Heart right ventricle (tissue), 16 donors: ENCODE data around the gene OXGR1. TPM values are rescaled to one million over a fixed set of nuclear protein-coding genes. Genes with fewer than 3 reads are reported as not detected.
A peak's percentile ranks its signal among the peaks of the same experiment; 100 is the strongest.
"Not testable (repeated sequence)": the region's sequence is repeated elsewhere in the genome, so short reads cannot be mapped to it uniquely, and the experiment has no call there.

Experiments used
- ATAC-seq, 8 donors: fragments of 200-7000 bp; cut with Tn5 transposase; one replicate each; pipeline ENCODE4 v1.9.1; 2020; ENCODE audit warnings: mild to moderate bottlenecking in 8 of 8, moderate library complexity in 8 of 8, moderate number of reproducible peaks in 1 of 8
- DNase-seq, 2 donors: peaks; one replicate each; pipeline ENCODE4 v3.0.0-alpha.2; 2020
- H3K27ac ChIP-seq, 10 donors: fragments of 200-600 bp; sonication (generic) in 2 of 10; one replicate each; pipeline versions ENCODE4 v1.5.0 to v1.8.0; 2020 to 2022; ENCODE audit warnings: mild to moderate bottlenecking in 3 of 10
- H3K27me3 ChIP-seq, 7 donors: fragments of 200-600 bp; one replicate each; pipeline ENCODE4 v1.8.0; 2021 to 2022; ENCODE audit warnings: mild to moderate bottlenecking in 2 of 7
- H3K36me3 ChIP-seq, 9 donors: fragments of 200-600 bp; sonication (generic) in 1 of 9; one replicate each; pipeline versions ENCODE4 v1.5.0 to v1.8.0; 2020 to 2022; ENCODE audit warnings: mild to moderate bottlenecking in 2 of 9
- H3K4me1 ChIP-seq, 9 donors: fragments of 200-600 bp; sonication (generic) in 1 of 9; one replicate each; pipeline versions ENCODE4 v1.5.0 to v1.8.0; 2020 to 2022; ENCODE audit warnings: mild to moderate bottlenecking in 4 of 9
- H3K4me3 ChIP-seq, 10 donors: fragments of 200-600 bp; sonication (generic) in 2 of 10; one replicate each; pipeline versions ENCODE4 v1.5.0 to v1.8.0; 2020 to 2022; ENCODE audit warnings: mild to moderate bottlenecking in 7 of 10, moderate library complexity in 2 of 10
- H3K9me3 ChIP-seq, 11 donors: fragments of 200-600 bp in 10 of 11; sonication (generic) in 2 of 11; one replicate each; pipeline versions ENCODE4 v1.5.0 to v1.8.0; 2013 to 2022; ENCODE audit warnings: mild to moderate bottlenecking in 2 of 11, control low read depth in 1 of 11, moderate library complexity in 1 of 11
- CTCF ChIP-seq, 9 donors: fragments of 200-600 bp; sonication (generic) in 2 of 9; IDR thresholded peaks; one replicate each; pipeline versions ENCODE4 v1.5.0 to v1.8.0; 2021 to 2022; ENCODE audit warnings: antibody characterized with exemption in 9 of 9, mild to moderate bottlenecking in 5 of 9, moderate library complexity in 1 of 9
- WGBS, 2 donors: extraction: QIAGEN DNeasy Blood & Tissue Kit; methylation state at CpG; one replicate each; pipeline ENCODE4 v1.1.7; 2013; ENCODE audit warnings: inconsistent platforms in 1 of 2; 5-methylcytosine and 5-hydroxymethylcytosine counted together
- intact Hi-C, 10 donors: fragments of 100-400 bp; cut with DNase I; formaldehyde crosslinking; loops; one replicate each; pipeline versions ENCODE4 v1.11.1 to v1.14.2; 2022
- polyA plus RNA-seq, 2 donors: library from polyadenylated mRNA; stranded (reverse); fragments of 200-250 nt; gene quantifications; one replicate each; pipeline ENCODE4 v1.2.3, GENCODE V29; 2013
- total RNA-seq, 10 donors: library from RNA; stranded (reverse); fragmentation: NEBNext Ultra II Directional in 3 of 10; extraction: Animal tissue kit (Norgen Biotek cat#: 25700) in 3 of 10; gene quantifications; one replicate each; pipeline versions ENCODE4 v1.2.1 to v1.2.4, GENCODE V29; 2021 to 2023
- donor health status: Arrhythmogenic right ventricular cardiomyopathy.
- donor health status: ischemic (EF 13 %, LVEDD 7.1; RV severe dilation, severe dysfunction).
- donor health status: healthy with polysubstance abuse.
- donor health status: DM: no; HTN: yes; CAD: no.
- donor health status: DM: no; HTN: no; CAD: no.
- donor health status: ischemic (EF 25% LVEDD 6.9; RV normal size, moderate dysfunction).
- donor health status: ischemic (EF 25% LVEDD 5.7; RV mildly dilated, moderate dysfunction).
- donor health status: healthy.
- donor health status: DM: yes; HTN: yes; CAD: no.
- donor health status: Ischemic cardiomyopathy.
- donor health status: ischemic (EF 35%, LVEDD 5.7; RV mildly dilated, moderate dysfunction).
- donor health status: nonischemic (EF 11% LVEDD 7.7; RV severe dilation, severe dysfunction).
- donor health status: DM: yes; HTN: yes; CAD: no.
- donor health status: PGD.
- donor health status: ischemic (EF 29% LVEDD 5.4; RV normal size, mild dysfunction).
- donor health status: nonischemic (EF 23%, LVEDD 6.1; RV moderate dilation, normal function).

OXGR1 gene
- total and polyA plus RNA-seq, 12 donors, result 0.06 to 0.28 (median 0.21) TPM; not detected in 7

DNA sequence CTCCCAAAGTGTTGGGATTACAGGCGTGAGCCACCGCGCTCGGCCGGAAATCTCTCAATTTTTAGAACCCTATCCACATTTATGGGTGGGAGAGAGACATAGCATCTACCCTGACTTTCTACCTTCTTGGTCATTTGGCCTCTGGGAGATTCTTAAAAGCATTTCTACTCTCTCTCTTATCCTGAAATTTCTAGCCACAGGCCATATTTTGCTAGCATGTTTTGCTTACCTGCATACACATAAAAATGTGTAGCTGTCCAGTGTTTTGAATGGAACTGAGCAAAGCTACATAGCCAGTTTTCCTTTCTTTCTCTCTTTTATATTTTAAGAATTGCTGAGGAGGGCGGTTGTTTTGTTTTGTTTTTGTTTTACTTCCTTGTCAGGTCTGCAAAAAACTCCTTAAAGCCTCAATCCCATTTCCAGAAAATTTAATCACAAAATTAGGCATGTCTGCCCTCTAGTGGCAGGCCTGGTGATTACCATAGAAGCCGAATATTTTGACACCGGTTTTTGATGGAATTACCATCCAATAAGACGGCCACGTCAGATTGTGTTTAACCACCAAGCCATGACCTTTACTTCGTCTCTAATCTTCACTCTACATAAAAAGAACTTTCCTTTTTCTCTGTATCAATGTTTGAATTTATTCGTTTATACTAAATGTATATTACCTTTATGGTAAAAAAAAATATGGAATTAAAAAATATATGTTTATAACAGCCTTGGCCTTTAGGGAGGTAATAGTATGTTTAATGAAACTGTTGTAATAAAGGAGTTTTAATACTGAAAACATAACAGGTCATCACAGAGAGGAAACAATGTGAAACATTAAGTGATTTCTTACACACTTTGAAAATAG, 34.4 kb upstream of the OXGR1 start:
- Histone ChIP-seq H3K9me3 (peaks cover 0 to 7% (median 0%) of the 10 kb centered on the region in 11 donors), H3K27ac (no peak overlapping the region), H3K4me1 (peaks cover 0 to 25% (median 11%) of the 10 kb centered on the region in 9 donors), H3K4me3 (no peak overlapping the region), H3K27me3 (no peaks in the 10 kb centered on the region), H3K36me3 (no peaks in the 10 kb centered on the region)
- DNase-seq (peak in 1 of 2 donors; percentile 56), ATAC-seq (peak in 3 of 8 donors; percentile 29 to 70 (median 35))
- WGBS, 2 donors, result 42 to 43% methylated on average over 12 of the region's 12 CpGs
- intact Hi-C loops, result loop anchor here in 5 of 10 donors (5.0 to 10.0 kb wide), 4 partner anchors 186 to 776 kb away; no protein-coding TSS in a partner anchor
- peak; percentile 80 to 91 (median 88) for TF ChIP-seq CTCF (IDR thresholded peaks at IDR 0.05)

GRCh38 chr13:97027162-97027554, 32.9 kb upstream of the OXGR1 start:
- intact Hi-C loops, result loop anchor here in 5 of 10 donors (5.0 to 10.0 kb wide), 4 partner anchors 188 to 778 kb away; no protein-coding TSS in a partner anchor

DNA sequence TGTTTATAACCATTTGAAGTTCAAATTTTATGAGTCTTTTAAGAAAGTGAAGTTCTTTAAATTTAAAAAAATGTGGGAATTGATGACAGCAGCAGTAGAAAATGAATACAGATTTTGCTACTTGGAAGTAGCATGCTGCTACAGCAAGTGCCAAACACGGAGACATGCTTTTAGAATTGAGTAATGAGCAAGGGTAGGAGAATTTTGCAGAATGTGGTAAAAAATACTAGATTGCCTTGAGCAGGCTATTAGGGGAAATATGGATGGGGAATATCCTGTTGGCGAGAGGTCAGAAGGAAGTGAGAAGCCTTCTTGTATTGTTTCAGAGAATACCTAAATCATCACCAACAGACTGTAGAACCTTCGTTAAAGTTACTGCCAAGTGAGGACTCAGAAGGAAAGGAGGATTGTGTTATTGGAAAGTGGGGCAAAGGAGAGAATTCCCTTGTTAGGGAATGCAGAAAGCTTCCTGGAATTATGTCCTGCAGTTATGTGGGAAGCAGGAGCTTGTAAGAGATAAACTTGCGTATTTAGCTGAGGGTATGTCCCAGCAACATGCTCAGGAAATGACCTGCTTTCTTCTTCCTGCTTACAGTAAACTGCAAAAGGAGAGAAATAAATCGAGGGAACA, 32.4 kb upstream of the OXGR1 start:
- intact Hi-C loops, result loop anchor here in 5 of 10 donors (5.0 to 10.0 kb wide), 4 partner anchors 188 to 778 kb away; no protein-coding TSS in a partner anchor
- Histone ChIP-seq H3K27me3 (peaks cover 0 to 12% (median 0%) of the 10 kb centered on the region in 7 donors), H3K9me3 (peaks cover 0 to 7% (median 0%) of the 10 kb centered on the region in 11 donors), H3K4me1 (peaks cover 0 to 25% (median 11%) of the 10 kb centered on the region in 9 donors), H3K27ac (peak overlapping the region in 3 of 10 donors; percentile 11 to 45 (median 16)), H3K36me3 (no peaks in the 10 kb centered on the region), H3K4me3 (no peak overlapping the region)
- no peak for DNase-seq
- no peak for TF ChIP-seq CTCF (IDR thresholded peaks at IDR 0.05)
- ATAC-seq, result peak in 4 of 8 donors; percentile 28 to 49 (median 37)
- 38 to 50% methylated on average over 5 of the region's 5 CpGs for WGBS, 2 donors

More at GRCh38 chr13:97027162-97027554, 32.9 kb upstream of the OXGR1 start:
- Histone ChIP-seq H3K36me3 (no peaks in the 10 kb centered on the region), H3K27ac (peak overlapping the region in 4 of 10 donors; percentile 11 to 45 (median 21)), H3K27me3 (peaks cover 0 to 8% (median 0%) of the 10 kb centered on the region in 7 donors), H3K4me1 (peaks cover 0 to 25% (median 11%) of the 10 kb centered on the region in 9 donors), H3K9me3 (peaks cover 0 to 7% (median 0%) of the 10 kb centered on the region in 11 donors), H3K4me3 (no peak overlapping the region)
- no peak for TF ChIP-seq CTCF (IDR thresholded peaks at IDR 0.05)
- DNase-seq, result no peak
- no peak for ATAC-seq

DNA sequence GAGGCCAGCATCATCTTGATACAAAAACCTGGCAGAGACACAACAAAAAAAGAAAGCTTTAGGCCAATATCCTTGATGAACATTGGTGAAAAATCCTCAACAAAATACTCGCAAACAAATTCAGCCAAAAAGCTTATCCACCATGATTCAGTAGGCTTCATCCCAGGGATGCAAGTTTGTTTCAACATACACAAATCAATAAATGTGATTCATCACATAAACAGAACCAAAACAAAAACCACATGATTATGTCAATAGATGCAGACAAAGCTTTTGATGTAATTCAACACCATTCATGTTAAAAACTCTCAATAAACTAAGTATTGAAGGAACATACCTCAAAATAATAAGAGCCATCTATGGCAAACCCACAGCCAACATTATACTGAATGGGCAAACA, 29.5 kb upstream of the OXGR1 start:
- H3K4me3 ChIP-seq, ATAC-seq, H3K36me3 ChIP-seq, DNase-seq, H3K27ac ChIP-seq, H3K9me3 ChIP-seq: not testable (repeated sequence)
- Histone ChIP-seq H3K27me3 (peaks cover 0 to 31% (median 0%) of the 10 kb centered on the region in 7 donors), H3K4me1 (peaks cover 0 to 24% (median 11%) of the 10 kb centered on the region in 9 donors)
- WGBS, 2 donors, result 93 to 95% methylated on average over 1 of the region's 1 CpG
- intact Hi-C loops, result loop anchor here in 5 of 10 donors (5.0 to 10.0 kb wide), 5 partner anchors 191 to 781 kb away; no protein-coding TSS in a partner anchor
